ENCODE measurements around the gene COL20A1.
"Not testable (repeated sequence)": the region's sequence is repeated elsewhere in the genome, so short reads cannot be mapped to it uniquely, and the experiment has no call there.

COL20A1 gene

DNA sequence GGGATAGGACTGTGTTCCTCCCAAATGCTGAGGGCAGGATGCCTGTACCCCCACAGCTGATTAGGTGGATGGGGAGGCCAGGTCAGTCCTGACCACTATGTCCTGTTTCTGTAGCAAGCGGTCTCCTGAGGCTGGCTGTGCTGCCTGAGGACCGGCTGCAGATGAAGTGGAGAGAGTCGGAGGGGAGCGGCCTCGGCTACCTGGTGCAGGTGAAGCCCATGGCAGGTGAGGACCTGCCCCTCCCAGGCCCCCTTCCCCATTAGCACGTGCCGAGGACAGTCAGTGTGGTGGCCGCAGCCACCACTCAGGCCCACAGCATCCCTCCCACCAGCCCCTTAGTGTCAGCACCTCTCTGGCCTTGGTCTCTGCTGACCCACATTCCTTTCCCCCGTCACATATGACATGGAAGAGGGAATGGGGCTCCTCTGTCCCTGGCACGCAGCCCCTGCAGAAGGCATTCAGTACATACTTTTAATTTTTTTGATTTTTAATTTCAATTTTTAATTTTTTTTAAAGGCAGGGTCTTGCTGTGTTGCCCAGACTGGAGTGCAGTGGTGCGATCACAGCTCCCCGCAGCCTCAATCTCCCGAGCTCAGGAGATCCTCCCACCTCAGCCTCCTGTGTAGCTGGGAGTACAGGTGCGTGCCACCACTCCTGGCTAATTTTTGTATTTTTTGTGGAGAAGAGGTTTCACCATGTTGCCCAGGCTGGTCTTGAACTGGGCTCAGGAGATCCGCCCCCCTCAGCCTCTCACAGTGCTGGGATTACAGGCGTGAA is 5.0 kb downstream of the COL20A1 start:
- in situ Hi-C loops (cut with HindIII; ENCODE audit: low sequenced_read_pairs) = no loop called here
- TF ChIP-seq, protein P1, sequence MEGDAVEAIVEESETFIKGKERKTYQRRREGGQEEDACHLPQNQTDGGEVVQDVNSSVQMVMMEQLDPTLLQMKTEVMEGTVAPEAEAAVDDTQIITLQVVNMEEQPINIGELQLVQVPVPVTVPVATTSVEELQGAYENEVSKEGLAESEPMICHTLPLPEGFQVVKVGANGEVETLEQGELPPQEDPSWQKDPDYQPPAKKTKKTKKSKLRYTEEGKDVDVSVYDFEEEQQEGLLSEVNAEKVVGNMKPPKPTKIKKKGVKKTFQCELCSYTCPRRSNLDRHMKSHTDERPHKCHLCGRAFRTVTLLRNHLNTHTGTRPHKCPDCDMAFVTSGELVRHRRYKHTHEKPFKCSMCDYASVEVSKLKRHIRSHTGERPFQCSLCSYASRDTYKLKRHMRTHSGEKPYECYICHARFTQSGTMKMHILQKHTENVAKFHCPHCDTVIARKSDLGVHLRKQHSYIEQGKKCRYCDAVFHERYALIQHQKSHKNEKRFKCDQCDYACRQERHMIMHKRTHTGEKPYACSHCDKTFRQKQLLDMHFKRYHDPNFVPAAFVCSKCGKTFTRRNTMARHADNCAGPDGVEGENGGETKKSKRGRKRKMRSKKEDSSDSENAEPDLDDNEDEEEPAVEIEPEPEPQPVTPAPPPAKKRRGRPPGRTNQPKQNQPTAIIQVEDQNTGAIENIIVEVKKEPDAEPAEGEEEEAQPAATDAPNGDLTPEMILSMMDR (IDR thresholded peaks at IDR 0.05; ENCODE audit: low read depth, low read length) = no peak
- no peak overlapping the region for H3K4me3 ChIP-seq (ENCODE audit: low read depth, low read length)
- DNase-seq (ENCODE audit: low read depth, low spot score) = no peak

DNA sequence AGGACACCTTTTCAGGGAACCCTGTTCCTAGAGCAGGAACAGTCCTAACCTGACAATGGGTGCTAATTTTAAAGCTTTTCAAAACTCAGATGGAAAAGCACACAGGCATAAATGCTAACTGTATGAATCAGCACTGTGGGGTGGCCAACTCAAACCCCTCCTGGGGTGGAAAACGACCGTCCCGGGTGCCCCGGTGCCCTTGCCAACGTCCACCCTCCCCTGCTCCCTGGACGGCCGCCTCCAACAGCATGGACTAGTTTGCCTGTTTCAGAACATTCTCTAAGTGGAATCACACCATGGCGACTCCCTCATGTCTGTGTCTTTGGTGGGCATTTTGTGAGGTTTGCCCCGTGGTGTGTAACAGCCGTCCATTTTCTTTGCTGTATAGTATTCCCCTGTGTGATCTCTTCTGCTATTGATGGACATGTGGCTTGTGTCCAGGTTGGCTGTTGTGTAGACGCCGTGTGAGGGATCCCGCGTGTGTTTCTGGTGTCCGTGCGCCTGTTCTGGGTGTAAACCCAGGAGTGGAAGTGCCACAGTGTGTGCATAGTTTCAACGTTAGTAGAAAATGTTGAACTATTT is 5.8 kb downstream of the COL20A1 start:
- DNase-seq (ENCODE audit: low read depth, low spot score) = no peak
- H3K4me3 ChIP-seq (ENCODE audit: low read depth, low read length) = no peak overlapping the region
- TF ChIP-seq, protein P1 (IDR thresholded peaks at IDR 0.05; ENCODE audit: low read depth, low read length) = no peak
- in situ Hi-C loops (cut with HindIII; ENCODE audit: low sequenced_read_pairs) = no loop called here

DNA sequence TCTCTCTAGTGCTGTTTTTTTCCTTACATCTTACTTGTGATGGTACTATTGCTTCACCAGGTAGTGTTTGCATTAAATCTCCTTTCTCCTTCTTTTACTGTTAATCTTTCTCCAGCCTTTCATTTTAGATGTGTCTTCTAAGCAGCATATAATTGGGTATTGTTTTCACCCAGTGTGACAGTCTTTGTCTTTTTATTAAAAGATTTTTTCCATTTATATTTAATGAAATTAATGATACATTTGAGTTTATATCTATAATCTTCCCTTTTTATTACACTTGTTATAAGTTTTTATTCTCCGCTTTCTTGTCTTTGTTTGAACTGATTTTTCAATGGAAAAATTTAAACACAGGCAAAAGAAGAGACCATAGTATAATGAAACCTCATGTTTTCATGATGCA is 8.7 kb downstream of the COL20A1 start:
- no peak for DNase-seq (ENCODE audit: low read depth, low spot score)
- in situ Hi-C loops (cut with HindIII; ENCODE audit: low sequenced_read_pairs) = no loop called here
- no peak overlapping the region for H3K4me3 ChIP-seq (ENCODE audit: low read depth, low read length)
- TF ChIP-seq, protein P1 (IDR thresholded peaks at IDR 0.05; ENCODE audit: low read depth, low read length) = no peak

DNA sequence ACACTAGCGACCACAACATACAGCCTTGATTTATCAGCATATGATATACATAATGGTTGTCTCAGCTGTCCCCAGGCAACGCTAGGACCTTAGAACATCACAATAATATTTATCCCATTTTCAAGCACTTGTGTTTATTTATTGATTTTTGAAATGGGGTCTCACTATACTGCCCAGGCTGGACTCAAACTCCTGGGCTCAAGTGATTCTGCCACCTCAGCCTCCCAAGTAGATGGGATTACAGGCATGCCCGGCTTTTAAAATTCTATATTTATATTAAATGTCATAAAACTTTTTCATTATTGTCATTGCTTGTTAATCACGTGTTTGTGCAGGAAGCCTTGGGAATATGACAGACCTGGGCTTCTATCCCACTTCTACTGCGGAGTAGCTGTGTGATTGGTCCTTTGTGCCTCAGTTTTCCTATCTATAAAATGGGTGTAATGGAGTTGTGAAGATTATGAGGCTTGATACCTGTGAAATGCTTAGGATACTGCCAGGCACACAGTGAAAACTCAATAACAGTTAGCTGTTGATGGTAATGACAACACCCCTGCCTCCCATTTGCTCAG is 10.2 kb downstream of the COL20A1 start:
- no peak for DNase-seq (ENCODE audit: low read depth, low spot score)
- in situ Hi-C loops (cut with HindIII; ENCODE audit: low sequenced_read_pairs) = no loop called here

DNA sequence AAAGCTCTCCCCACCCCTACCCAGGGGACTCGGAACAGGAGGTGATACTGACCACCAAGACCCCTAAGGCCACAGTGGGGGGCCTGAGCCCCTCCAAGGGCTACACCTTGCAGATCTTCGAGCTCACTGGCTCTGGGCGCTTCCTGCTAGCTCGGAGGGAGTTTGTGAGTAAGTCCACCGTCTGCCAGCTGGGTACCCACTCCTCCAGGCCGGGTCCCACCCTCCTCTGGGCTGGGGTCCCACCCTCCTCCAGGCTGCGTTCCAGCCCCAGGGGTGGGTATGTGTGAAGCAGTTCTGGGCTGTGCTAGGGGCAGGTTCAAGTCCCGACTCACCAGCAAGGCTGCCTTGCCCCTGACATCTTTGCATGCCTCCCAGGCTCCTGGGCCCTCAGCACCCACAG is 12.4 kb downstream of the COL20A1 start:
- TF ChIP-seq, protein P1 (IDR thresholded peaks at IDR 0.05; ENCODE audit: low read depth, low read length) = no peak
- DNase-seq (ENCODE audit: low read depth, low spot score) = no peak
- in situ Hi-C loops (cut with HindIII; ENCODE audit: low sequenced_read_pairs) = no loop called here
- no peak overlapping the region for H3K4me3 ChIP-seq (ENCODE audit: low read depth, low read length)

More for the DNA sequence above, 10.2 kb downstream of the COL20A1 start:
- TF ChIP-seq, protein P1 (IDR thresholded peaks at IDR 0.05; ENCODE audit: low read depth, low read length) = no peak
- no peak overlapping the region for H3K4me3 ChIP-seq (ENCODE audit: low read depth, low read length)

DNA sequence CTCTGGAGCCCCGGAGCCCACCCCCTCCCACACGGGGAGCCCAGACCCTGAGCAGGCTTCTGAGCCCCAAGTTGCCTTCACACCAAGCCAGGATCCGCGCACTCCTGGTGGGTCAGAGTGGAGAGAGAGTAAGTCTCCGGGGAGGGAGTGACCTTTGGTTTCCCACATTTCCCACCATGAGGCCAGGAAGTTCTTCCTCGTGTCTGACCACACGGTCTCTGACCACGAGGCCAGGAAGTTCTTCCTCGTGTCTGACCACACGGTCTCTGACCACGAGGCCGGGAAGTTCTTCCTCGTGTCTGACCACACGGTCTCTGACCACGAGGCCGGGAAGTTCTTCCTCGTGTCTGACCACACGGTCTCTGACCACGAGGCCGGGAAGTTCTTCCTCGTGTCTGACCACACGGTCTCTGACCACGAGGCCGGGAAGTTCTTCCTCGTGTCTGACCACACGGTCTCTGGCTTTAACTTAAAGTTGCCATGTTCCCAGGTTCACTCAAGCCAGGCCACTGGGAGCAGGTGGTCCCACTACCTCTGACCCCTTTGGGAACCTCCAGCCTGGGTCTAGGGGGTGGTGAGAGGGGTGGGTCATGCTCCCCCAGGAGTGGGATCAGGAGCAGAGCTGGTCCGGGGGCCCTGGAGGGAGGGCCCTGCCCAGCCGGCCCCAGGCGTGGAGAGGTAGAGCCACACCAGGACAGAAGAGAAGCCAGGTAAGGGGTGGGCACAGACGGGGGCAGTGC is 13.1 kb downstream of the COL20A1 start:
- H3K4me3 ChIP-seq (ENCODE audit: low read depth, low read length); DNase-seq (ENCODE audit: low read depth, low spot score); in situ Hi-C loops (cut with HindIII; ENCODE audit: low sequenced_read_pairs): not testable (repeated sequence)

All from astrocyte of the spinal cord (primary cell).